Lower lobe of right lung (tissue), 2 donors: Measurements from ENCODE around the gene EVX2. TPM values are rescaled to one million over a fixed set of nuclear protein-coding genes. Genes with fewer than 3 reads are reported as not detected.
A peak's percentile ranks its signal among the peaks of the same experiment; 100 is the strongest.

ENCODE experiments used
- ATAC-seq, 2 donors: fragments of 200-7000 bp; cut with Tn5 transposase; one replicate each; pipeline ENCODE4 v1.9.1; 2020 to 2022; ENCODE audit warnings: mild to moderate bottlenecking in 2 of 2, moderate library complexity in 2 of 2
- DNase-seq: peaks from one replicate; pipeline ENCODE4 v3.0.0-alpha.2; 2020
- H3K27ac ChIP-seq: fragments of 200-600 bp; one replicate; pipeline ENCODE4 v1.8.0; 2022
- H3K27me3 ChIP-seq: fragments of 200-600 bp; one replicate; pipeline ENCODE4 v1.8.0; 2022; ENCODE audit warnings: low read depth
- H3K36me3 ChIP-seq: fragments of 200-600 bp; one replicate; pipeline ENCODE4 v1.8.0; 2022; ENCODE audit warnings: mild to moderate bottlenecking
- H3K4me1 ChIP-seq: fragments of 200-600 bp; one replicate; pipeline ENCODE4 v1.8.0; 2022
- H3K4me3 ChIP-seq: fragments of 200-600 bp; one replicate; pipeline ENCODE4 v1.8.0; 2022; ENCODE audit warnings: mild to moderate bottlenecking
- H3K9me3 ChIP-seq: fragments of 200-600 bp; one replicate; pipeline ENCODE4 v1.8.0; 2022
- intact Hi-C: fragments of 100-400 bp; cut with DNase I; formaldehyde crosslinking; loops from one replicate; pipeline ENCODE4 v1.11.0; 2022
- total RNA-seq: library from RNA; stranded (reverse); fragmentation: NEBNext Ultra II Directional; extraction: Animal tissue kit (Norgen Biotek cat#: 25700); gene quantifications from one replicate; pipeline ENCODE4 v1.2.1, GENCODE V29; 2021
- TF ChIP-seq, protein P1 (sequence below): fragments of 200-600 bp; IDR thresholded peaks from one replicate; pipeline ENCODE4 v1.8.0; 2022; ENCODE audit warnings: antibody characterized with exemption, mild to moderate bottlenecking
- donor health status: DM: no; HTN: yes; CAD: no; lungs with severe emphysema.

The EVX2 gene
- total RNA-seq, 1 donor from 2014 or later = not detected

DNA sequence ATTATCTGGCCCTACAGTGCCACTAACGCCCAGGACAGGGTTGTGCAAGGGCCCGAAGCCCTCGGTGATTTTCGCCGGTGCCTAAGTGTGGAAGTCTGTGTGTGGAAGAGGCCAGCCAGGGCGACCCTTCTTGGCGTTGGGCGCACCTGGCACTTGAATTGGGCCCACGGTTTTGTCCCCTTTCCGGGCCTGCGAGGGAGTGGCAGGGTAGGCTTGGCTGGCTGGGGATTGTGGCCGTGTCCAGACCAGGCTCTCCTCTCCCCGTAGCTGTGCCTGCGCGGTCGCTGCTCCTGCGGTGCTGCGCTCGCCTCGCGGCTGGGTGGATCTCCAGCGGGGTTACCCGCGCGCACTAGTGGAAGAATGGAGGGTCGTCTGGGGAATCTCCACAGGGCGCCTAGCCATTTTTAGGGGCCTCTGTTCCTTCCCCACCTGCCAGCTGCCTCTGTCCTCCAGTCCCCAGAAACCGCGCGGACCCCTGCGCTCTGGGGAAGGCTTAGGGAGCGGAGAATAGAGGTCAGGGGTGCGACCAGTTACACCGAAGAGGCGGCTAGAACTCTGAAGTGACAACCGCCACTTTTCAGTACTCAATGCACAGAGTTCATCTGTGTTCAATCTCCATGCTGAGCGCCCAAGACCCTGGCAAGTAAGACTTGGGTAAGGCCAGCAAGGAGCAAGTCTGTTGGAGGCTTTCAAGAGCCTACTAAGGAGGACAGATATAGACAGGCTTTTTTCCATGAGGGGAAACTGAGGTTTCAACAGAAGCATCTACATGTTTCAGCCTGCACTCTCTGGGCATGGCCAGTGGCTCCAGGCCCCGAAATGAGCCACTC lies 16.0 kb downstream of the EVX2 start:
- H3K27me3 ChIP-seq = peaks cover 90% of the 10 kb centered on the region
- ATAC-seq = peak in 1 of 2 donors; percentile 56

GRCh38 chr2:176066645-176067588 lies 16.8 kb downstream of the EVX2 start:
- peak overlapping the region; percentile 39 for H3K4me3 ChIP-seq
- no peaks in the 10 kb centered on the region for H3K36me3 ChIP-seq
- peaks cover 90% of the 10 kb centered on the region for H3K27me3 ChIP-seq
- DNase-seq (no peak), ATAC-seq (peak; percentile 23 to 39)
- intact Hi-C loops = no loop called here
- peaks cover 24% of the 10 kb centered on the region for H3K4me1 ChIP-seq
- H3K9me3 ChIP-seq = no peaks in the 10 kb centered on the region
- TF ChIP-seq, protein P1, sequence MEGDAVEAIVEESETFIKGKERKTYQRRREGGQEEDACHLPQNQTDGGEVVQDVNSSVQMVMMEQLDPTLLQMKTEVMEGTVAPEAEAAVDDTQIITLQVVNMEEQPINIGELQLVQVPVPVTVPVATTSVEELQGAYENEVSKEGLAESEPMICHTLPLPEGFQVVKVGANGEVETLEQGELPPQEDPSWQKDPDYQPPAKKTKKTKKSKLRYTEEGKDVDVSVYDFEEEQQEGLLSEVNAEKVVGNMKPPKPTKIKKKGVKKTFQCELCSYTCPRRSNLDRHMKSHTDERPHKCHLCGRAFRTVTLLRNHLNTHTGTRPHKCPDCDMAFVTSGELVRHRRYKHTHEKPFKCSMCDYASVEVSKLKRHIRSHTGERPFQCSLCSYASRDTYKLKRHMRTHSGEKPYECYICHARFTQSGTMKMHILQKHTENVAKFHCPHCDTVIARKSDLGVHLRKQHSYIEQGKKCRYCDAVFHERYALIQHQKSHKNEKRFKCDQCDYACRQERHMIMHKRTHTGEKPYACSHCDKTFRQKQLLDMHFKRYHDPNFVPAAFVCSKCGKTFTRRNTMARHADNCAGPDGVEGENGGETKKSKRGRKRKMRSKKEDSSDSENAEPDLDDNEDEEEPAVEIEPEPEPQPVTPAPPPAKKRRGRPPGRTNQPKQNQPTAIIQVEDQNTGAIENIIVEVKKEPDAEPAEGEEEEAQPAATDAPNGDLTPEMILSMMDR = no peak
- no peak overlapping the region for H3K27ac ChIP-seq

More for the DNA sequence above, 16.0 kb downstream of the EVX2 start:
- intact Hi-C loops = no loop called here
- H3K4me1 ChIP-seq = peaks cover 24% of the 10 kb centered on the region
- no peak for DNase-seq
- TF ChIP-seq, protein P1 = no peak
- H3K4me3 ChIP-seq = peak overlapping the region; percentile 39
- no peaks in the 10 kb centered on the region for H3K9me3 ChIP-seq
- no peaks in the 10 kb centered on the region for H3K36me3 ChIP-seq
- H3K27ac ChIP-seq = no peak overlapping the region

GRCh38 chr2:176063958-176064357 lies 19.8 kb downstream of the EVX2 start:
- no peak overlapping the region for H3K27ac ChIP-seq
- no peak overlapping the region for H3K4me3 ChIP-seq
- H3K9me3 ChIP-seq = no peaks in the 10 kb centered on the region
- no peak for DNase-seq
- no peaks in the 10 kb centered on the region for H3K36me3 ChIP-seq
- intact Hi-C loops = no loop called here
- TF ChIP-seq, protein P1 = no peak
- H3K27me3 ChIP-seq = peaks cover 89% of the 10 kb centered on the region
- H3K4me1 ChIP-seq = peaks cover 24% of the 10 kb centered on the region
- ATAC-seq = no peak

DNA sequence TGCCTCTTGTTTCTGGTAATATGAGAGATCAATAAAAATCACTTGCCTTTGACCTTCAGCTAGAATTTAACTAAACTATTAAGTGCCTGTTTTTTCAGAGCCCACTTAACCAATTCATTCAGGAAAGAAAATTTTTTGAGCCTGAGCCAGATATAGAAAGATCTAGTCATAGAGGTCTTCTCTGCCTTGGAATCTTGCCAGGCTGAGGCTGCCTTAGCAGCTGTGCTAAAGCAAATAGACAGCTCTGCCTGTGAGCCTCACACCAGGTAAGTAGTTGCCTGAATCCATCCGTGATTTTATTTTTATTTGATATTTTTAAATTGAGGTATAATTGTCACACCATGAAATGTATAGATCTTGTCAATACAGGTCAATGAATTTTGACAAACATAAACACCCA lies 27.4 kb downstream of the EVX2 start:
- no peak for ATAC-seq

GRCh38 chr2:176039375-176039774 lies 44.4 kb downstream of the EVX2 start:
- Histone ChIP-seq H3K27ac (no peak overlapping the region), H3K4me1 (no peaks in the 10 kb centered on the region), H3K9me3 (no peaks in the 10 kb centered on the region), H3K36me3 (no peaks in the 10 kb centered on the region), H3K4me3 (no peak overlapping the region), H3K27me3 (no peaks in the 10 kb centered on the region)
- ATAC-seq (no peak), DNase-seq (no peak)
- intact Hi-C loops = no loop called here
- TF ChIP-seq, protein P1 = no peak

More for the DNA sequence above, 27.4 kb downstream of the EVX2 start:
- intact Hi-C loops = no loop called here
- no peak for DNase-seq
- Histone ChIP-seq H3K4me3 (no peak overlapping the region), H3K9me3 (no peaks in the 10 kb centered on the region), H3K27ac (no peak overlapping the region), H3K36me3 (no peaks in the 10 kb centered on the region), H3K27me3 (peaks cover 54% of the 10 kb centered on the region), H3K4me1 (no peaks in the 10 kb centered on the region)
- TF ChIP-seq, protein P1 = no peak
